Esophagus muscularis mucosa (tissue), 4 donors: ENCODE measurements around the gene KCNJ18.
"Not testable (repeated sequence)": the region's sequence is repeated elsewhere in the genome, so short reads cannot be mapped to it uniquely, and the experiment has no call there.

ENCODE experiments used
- EP300 ChIP-seq: sonication (generic); formaldehyde crosslinking; IDR thresholded peaks from one replicate; pipeline ENCODE4 v1.6.1; 2017; ENCODE audit warnings: antibody characterized with exemption
- POLR2AphosphoS5 ChIP-seq, 2 donors: sonication (generic); formaldehyde crosslinking; IDR thresholded peaks; one replicate each; pipeline ENCODE4 v1.6.1; 2017; ENCODE audit warnings: antibody characterized with exemption in 2 of 2
- TF ChIP-seq, protein P1 (sequence below), 3 experiments: fragments of 200-600 bp in 2 of 3; fragments of 450-650 bp in 1 of 3; sonication (generic) in 2 of 3; IDR thresholded peaks; one replicate each; pipeline ENCODE4 v1.5.1; 2017 to 2019; ENCODE audit warnings: antibody characterized with exemption in 3 of 3, mild to moderate bottlenecking in 2 of 3, moderate library complexity in 1 of 3

DNA sequence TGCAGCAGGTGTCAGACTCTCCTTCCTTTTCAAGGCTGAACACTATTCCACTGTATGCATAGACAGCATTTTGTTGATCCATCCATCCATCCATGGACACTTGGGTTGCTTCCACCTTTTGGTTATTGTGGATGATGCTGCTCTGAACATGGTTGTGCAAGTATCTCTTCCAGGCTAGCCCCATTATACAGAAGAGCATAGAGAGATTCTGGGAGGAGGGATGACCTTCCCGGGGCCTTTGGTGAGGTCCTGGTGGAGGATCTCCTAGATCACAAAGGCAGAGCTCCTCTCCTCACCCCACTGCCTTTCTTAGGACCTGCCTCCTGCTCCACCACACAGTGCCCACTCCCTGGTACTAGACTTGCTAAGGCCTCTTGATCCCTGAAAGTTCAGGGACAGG lies 27.2 kb upstream of the KCNJ18 start:
- TF ChIP-seq, protein P1, sequence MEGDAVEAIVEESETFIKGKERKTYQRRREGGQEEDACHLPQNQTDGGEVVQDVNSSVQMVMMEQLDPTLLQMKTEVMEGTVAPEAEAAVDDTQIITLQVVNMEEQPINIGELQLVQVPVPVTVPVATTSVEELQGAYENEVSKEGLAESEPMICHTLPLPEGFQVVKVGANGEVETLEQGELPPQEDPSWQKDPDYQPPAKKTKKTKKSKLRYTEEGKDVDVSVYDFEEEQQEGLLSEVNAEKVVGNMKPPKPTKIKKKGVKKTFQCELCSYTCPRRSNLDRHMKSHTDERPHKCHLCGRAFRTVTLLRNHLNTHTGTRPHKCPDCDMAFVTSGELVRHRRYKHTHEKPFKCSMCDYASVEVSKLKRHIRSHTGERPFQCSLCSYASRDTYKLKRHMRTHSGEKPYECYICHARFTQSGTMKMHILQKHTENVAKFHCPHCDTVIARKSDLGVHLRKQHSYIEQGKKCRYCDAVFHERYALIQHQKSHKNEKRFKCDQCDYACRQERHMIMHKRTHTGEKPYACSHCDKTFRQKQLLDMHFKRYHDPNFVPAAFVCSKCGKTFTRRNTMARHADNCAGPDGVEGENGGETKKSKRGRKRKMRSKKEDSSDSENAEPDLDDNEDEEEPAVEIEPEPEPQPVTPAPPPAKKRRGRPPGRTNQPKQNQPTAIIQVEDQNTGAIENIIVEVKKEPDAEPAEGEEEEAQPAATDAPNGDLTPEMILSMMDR (IDR thresholded peaks at IDR 0.05), result not testable (repeated sequence)
- not testable (repeated sequence) for TF ChIP-seq POLR2AphosphoS5 (IDR thresholded peaks at IDR 0.05); EP300
